Endothelial cell of umbilical vein (primary cell): ENCODE measurements around the gene FSD2. TPM values are rescaled to one million over a fixed set of nuclear protein-coding genes. Genes with fewer than 3 reads are reported as not detected.

Experiments used
- BruUV-seq: library from RNA; stranded (reverse); fragments of 400-500 nt; replicated peaks from 2 replicates; lab custom pipeline; 2021; lab: Mats Ljungman, UMichigan
- CTCF ChIA-PET: fragments of 300-600, 350-600 bp; sonication (Branson Sonifier 250); formaldehyde crosslinking; loops from one replicate; lab custom pipeline; 2021; ENCODE audit warnings: antibody characterized with exemption, inconsistent platforms; lab: Charles Lee
- POLR2A ChIA-PET: fragments of 300-600, 350-600 bp; sonication (Branson Sonifier 250); formaldehyde crosslinking; loops from one replicate; lab custom pipeline; 2021; ENCODE audit warnings: antibody characterized with exemption, inconsistent platforms; lab: Charles Lee
- DNase-seq: peaks from one replicate; pipeline ENCODE4 v3.0.0-alpha.2; 2011; ENCODE audit warnings: low read depth, low spot score
- FAIRE-seq: peaks from 2 replicates; lab custom pipeline; 2011; peaks lifted over from hg19 to GRCh38; lab: Jason Lieb, UNC
- H2AFZ ChIP-seq: 2 replicates; pipeline ENCODE4 v1.6.0; 2012; ENCODE audit warnings: low read depth, low read length, control low read depth, inconsistent platforms
- H3K27ac ChIP-seq: 2 replicates; pipeline ENCODE4 v1.5.1; 2011; ENCODE audit warnings: low read depth, mild to moderate bottlenecking, control low read depth, low read length, moderate library complexity; ENCODE audit not compliant: insufficient read depth
- H3K27me3 ChIP-seq, 2 experiments: 2 replicates each; pipeline versions ENCODE4 v1.6.0 to v1.6.1; 2011; ENCODE audit warnings: low read length in 2 of 2, mixed read lengths in 1 of 2; ENCODE audit not compliant: control insufficient read depth in 2 of 2, insufficient read depth in 2 of 2
- H3K36me3 ChIP-seq, 2 experiments: 2 replicates in 1 of 2; 3 replicates in 1 of 2; pipeline ENCODE4 v1.5.1; 2011; ENCODE audit warnings: low read length in 2 of 2, mild to moderate bottlenecking in 1 of 2, moderate library complexity in 1 of 2; ENCODE audit not compliant: control insufficient read depth in 2 of 2, insufficient read depth in 2 of 2; ENCODE audit errors: extremely low read depth in 1 of 2
- H3K4me1 ChIP-seq: 3 replicates; pipeline ENCODE4 v1.5.1; 2011; ENCODE audit warnings: mild to moderate bottlenecking, low read length; ENCODE audit not compliant: control insufficient read depth, insufficient read depth; ENCODE audit errors: extremely low read depth
- H3K4me2 ChIP-seq: 2 replicates; pipeline ENCODE4 v1.6.1; 2011; ENCODE audit warnings: low read length, control low read depth, mixed read lengths; ENCODE audit not compliant: insufficient read depth
- H3K4me3 ChIP-seq, 3 experiments: fragments of 200-600 bp in 1 of 3; sonication (generic), shearing (Covaris generic) in 1 of 3; replicated peaks in 1 of 3; 2 replicates each; pipeline ENCODE4 v1.5.1; 2011 to 2016; ENCODE audit warnings: control low read depth in 3 of 3, low read length in 3 of 3, mild to moderate bottlenecking in 2 of 3, inconsistent platforms in 1 of 3, low read depth in 1 of 3, moderate library complexity in 1 of 3; ENCODE audit not compliant: insufficient read depth in 1 of 3
- H3K79me2 ChIP-seq: 2 replicates; pipeline ENCODE4 v1.6.0; 2012; ENCODE audit warnings: low read length, inconsistent platforms; ENCODE audit not compliant: control insufficient read depth, insufficient read depth
- H3K9ac ChIP-seq: replicated peaks from 2 replicates; pipeline ENCODE3; 2011; ENCODE audit warnings: low read length, control low read depth; ENCODE audit not compliant: insufficient read depth; ENCODE audit errors: extremely low read depth
- H3K9me1 ChIP-seq: replicated peaks from 3 replicates; pipeline ENCODE4 v1.6.0; 2011; ENCODE audit warnings: mild to moderate bottlenecking, low read length; ENCODE audit not compliant: control insufficient read depth, insufficient read depth; ENCODE audit errors: extremely low read depth
- H3K9me3 ChIP-seq: replicated peaks from 2 replicates; pipeline ENCODE4 v1.5.1; 2012; ENCODE audit warnings: low read length, inconsistent platforms; ENCODE audit not compliant: control insufficient read depth, insufficient read depth
- H4K20me1 ChIP-seq: replicated peaks from 2 replicates; pipeline ENCODE3; 2011; ENCODE audit warnings: mild to moderate bottlenecking, low read length; ENCODE audit not compliant: control insufficient read depth, insufficient read depth; ENCODE audit errors: extremely low read depth
- EZH2 ChIP-seq: IDR thresholded peaks from 2 replicates; pipeline ENCODE4 v1.6.1; 2012; ENCODE audit warnings: borderline replicate concordance, low read depth, mild to moderate bottlenecking, moderate library complexity, low read length, inconsistent platforms; ENCODE audit not compliant: severe bottlenecking
- GATA2 ChIP-seq: IDR thresholded peaks from 2 replicates; pipeline ENCODE4 v1.7.0; 2011; ENCODE audit warnings: low read depth, mild to moderate bottlenecking, moderate library complexity, mixed read lengths, low read length; ENCODE audit not compliant: insufficient read length, insufficient read depth
- JUN ChIP-seq: IDR thresholded peaks from 2 replicates; pipeline ENCODE4 v1.6.1; 2011; ENCODE audit warnings: borderline replicate concordance, low read depth; ENCODE audit not compliant: insufficient read length, insufficient read depth
- MAX ChIP-seq: IDR thresholded peaks from 2 replicates; pipeline ENCODE4 v1.6.1; 2011; ENCODE audit not compliant: insufficient read depth, insufficient read length
- MYC ChIP-seq: IDR thresholded peaks from one replicate; pipeline ENCODE4 v1.6.1; 2011; ENCODE audit warnings: mild to moderate bottlenecking, low read depth, low read length
- POLR2A ChIP-seq: IDR thresholded peaks from 2 replicates; pipeline ENCODE4 v1.6.1; 2012; ENCODE audit warnings: low read depth, mild to moderate bottlenecking, control low read depth, low read length
- dilution Hi-C: fragments of 300-500 bp; cut with MboI; formaldehyde crosslinking; loops from one replicate; pipeline ENCODE4 v1.15.0; 2019; ENCODE audit warnings: low sequenced_read_pairs; ENCODE audit not compliant: extremely low pct_ligation_motif_present
- intact Hi-C: fragments of 100-400 bp; cut with micrococcal nuclease; formaldehyde crosslinking; loops from one replicate; pipeline ENCODE4 v1.10.0; 2022
- polyA plus RNA-seq, 4 experiments: library from polyadenylated mRNA; depleted of rRNA in 3 of 4; stranded (reverse) in 3 of 4; unstranded in 1 of 4; fragments of >200 nt; gene quantifications; 2 replicates each; pipeline versions ENCODE4 v1.2.1 to v1.2.3, GENCODE V29; 2011 to 2012; ENCODE audit warnings: missing spikeins in 1 of 4
- total RNA-seq: library from RNA; stranded (reverse); gene quantifications from 2 replicates; pipeline ENCODE4 v1.2.3, GENCODE V29; 2021

Gene FSD2
- total and polyA plus RNA-seq, 2 donors (not counting 3 experiments of a cell fraction or from before 2014, with no cell fraction given), result not detected

GRCh38 chr15:82764117-82764490 is 41.8 kb downstream of the FSD2 start:
- Histone ChIP-seq H3K9me3 (no peaks in the 10 kb centered on the region), H2AFZ (no peak overlapping the region), H3K4me1 (no peaks in the 10 kb centered on the region), H3K9me1 (no peaks in the 10 kb centered on the region), H3K36me3 (peaks cover 3 to 4% of the 10 kb centered on the region in 2 experiments), H3K9ac (no peak overlapping the region), H3K79me2 (no peaks in the 10 kb centered on the region), H3K4me3 (no peak overlapping the region), H3K4me2 (no peak overlapping the region), H4K20me1 (no peaks in the 10 kb centered on the region), H3K27me3 (no peaks in the 10 kb centered on the region), H3K27ac (no peak overlapping the region)
- dilution Hi-C loops (no loop called here), intact Hi-C loops (no loop called here)
- CTCF ChIA-PET, result no interaction called here
- DNase-seq (no peak), FAIRE-seq (no peak)
- TF ChIP-seq MAX, result no peak
- no peak for TF ChIP-seq POLR2A
- no peak for TF ChIP-seq MYC
- TF ChIP-seq JUN, result no peak
- no peak for TF ChIP-seq GATA2
- TF ChIP-seq EZH2, result no peak
- POLR2A ChIA-PET, result no interaction called here
- no TSS peak for BruUV-seq

- DNase-seq (no peak), FAIRE-seq (no peak)
- H2AFZ ChIP-seq, result no peak overlapping the region
- intact Hi-C loops (no loop called here), dilution Hi-C loops (no loop called here)
- POLR2A ChIA-PET, result no interaction called here
- no peaks in the 10 kb centered on the region for H4K20me1 ChIP-seq
- no peaks in the 10 kb centered on the region for H3K79me2 ChIP-seq
- no peak overlapping the region for H3K27ac ChIP-seq
- no TSS peak for BruUV-seq
- H3K9me3 ChIP-seq, result no peaks in the 10 kb centered on the region
- no peak overlapping the region for H3K4me2 ChIP-seq
- no peaks in the 10 kb centered on the region for H3K4me1 ChIP-seq
- no peaks in the 10 kb centered on the region for H3K27me3 ChIP-seq
- H3K9ac ChIP-seq, result no peak overlapping the region
- H3K9me1 ChIP-seq, result no peaks in the 10 kb centered on the region
- H3K36me3 ChIP-seq, result peaks cover 7 to 8% of the 10 kb centered on the region in 2 experiments
- no peak for TF ChIP-seq MYC
- no peak for TF ChIP-seq EZH2
- TF ChIP-seq GATA2, result no peak
- no peak overlapping the region for H3K4me3 ChIP-seq
- CTCF ChIA-PET, result no interaction called here
These were observed 42.3 kb downstream of the FSD2 start for GRCh38 chr15:82763361-82764116.
